Dermis microvascular lymphatic vessel endothelial cell (primary cell): ENCODE measurements around the gene PPARG. TPM values are rescaled to one million over a fixed set of nuclear protein-coding genes. Genes with fewer than 3 reads are reported as not detected.

Experiments used
- DNase-seq, 2 donors: peaks; one replicate each; pipeline versions ENCODE4 v3.0.0 to v3.0.0-alpha.2; 2010; ENCODE audit warnings: low read depth in 2 of 2
- total RNA-seq: library from RNA; depleted of rRNA; stranded (reverse); fragments of >200 nt; gene quantifications from 2 replicates; pipeline ENCODE4 v1.2.1, GENCODE V29; 2014

PPARG gene
- total RNA-seq, 1 donor from 2014 or later: 58.8 TPM

GRCh38 chr3:12409684-12410596 is 121.1 kb downstream of the PPARG start:
- DNase-seq: no peak

GRCh38 chr3:12413721-12414255 is 124.9 kb downstream of the PPARG start:
- peak; percentile 55 to 67 for DNase-seq

GRCh38 chr3:12415014-12415680 is 126.3 kb downstream of the PPARG start:
- no peak for DNase-seq

- DNase-seq: no peak
Observed at GRCh38 chr3:12416731-12417130, 127.9 kb downstream of the PPARG start.

- DNase-seq: no peak
Observed at GRCh38 chr3:12420393-12420792, 131.5 kb downstream of the PPARG start.

- no peak for DNase-seq
Observed at GRCh38 chr3:12421132-12421531, 132.3 kb downstream of the PPARG start.

GRCh38 chr3:12423131-12423530 is 134.3 kb downstream of the PPARG start:
- DNase-seq: no peak

GRCh38 chr3:12423918-12424630 is 135.2 kb downstream of the PPARG start:
- no peak for DNase-seq

GRCh38 chr3:12424635-12425319 is 135.9 kb downstream of the PPARG start:
- no peak for DNase-seq

GRCh38 chr3:12425850-12426579 is 137.1 kb downstream of the PPARG start:
- DNase-seq: no peak

GRCh38 chr3:12427551-12427950 is 138.7 kb downstream of the PPARG start:
- no peak for DNase-seq

GRCh38 chr3:12428126-12428525 is 139.3 kb downstream of the PPARG start:
- no peak for DNase-seq

GRCh38 chr3:12430086-12430485 is 141.2 kb downstream of the PPARG start:
- DNase-seq: peak in 1 of 2 donors; percentile 42

- no peak for DNase-seq
Observed at GRCh38 chr3:12433823-12434222, 145.0 kb downstream of the PPARG start.

GRCh38 chr3:12436514-12437220 is 147.8 kb downstream of the PPARG start:
- DNase-seq: peak in 1 of 2 donors; percentile 27

- DNase-seq: no peak
Observed at GRCh38 chr3:12437221-12437605, 148.3 kb downstream of the PPARG start.

- no peak for DNase-seq
Observed at GRCh38 chr3:12437861-12438260, 149.0 kb downstream of the PPARG start.

- no peak for DNase-seq
Observed at GRCh38 chr3:12438318-12438717, 149.4 kb downstream of the PPARG start.

GRCh38 chr3:12439161-12439940 is 150.5 kb downstream of the PPARG start:
- no peak for DNase-seq
